H9 (cell line): Measurements from ENCODE around the gene TUBA1A. TPM values are rescaled to one million over a fixed set of nuclear protein-coding genes. Genes with fewer than 3 reads are reported as not detected.

ENCODE experiments used
- DNase-seq: peaks from one replicate; pipeline ENCODE4 v3.0.0-alpha.2; 2017
- H2AFZ ChIP-seq: one replicate; pipeline ENCODE4 v1.6.1; 2013; ENCODE audit warnings: mild to moderate bottlenecking, low read length, control low read depth, moderate library complexity
- H2AK5ac ChIP-seq: 2 replicates; pipeline ENCODE4 v1.6.1; 2013; ENCODE audit warnings: low read length, control low read depth, mixed read lengths; ENCODE audit not compliant: insufficient read length
- H2BK120ac ChIP-seq: one replicate; pipeline ENCODE4 v1.6.1; 2013; ENCODE audit warnings: low read depth, mild to moderate bottlenecking, low read length, control low read depth, inconsistent platforms; ENCODE audit not compliant: poor library complexity, severe bottlenecking
- H2BK12ac ChIP-seq: 2 replicates; pipeline ENCODE4 v1.6.1; 2013; ENCODE audit warnings: low read length, control low read depth, mixed read lengths, low read depth; ENCODE audit not compliant: insufficient read length
- H2BK15ac ChIP-seq: 2 replicates; pipeline ENCODE4 v1.6.1; 2013; ENCODE audit warnings: low read depth, low read length, control low read depth
- H2BK20ac ChIP-seq: one replicate; pipeline ENCODE4 v1.6.1; 2013; ENCODE audit warnings: low read depth, mild to moderate bottlenecking, low read length, control low read depth, inconsistent platforms; ENCODE audit not compliant: poor library complexity, severe bottlenecking
- H2BK5ac ChIP-seq: 2 replicates; pipeline ENCODE4 v1.6.1; 2013; ENCODE audit warnings: low read length, control low read depth, mixed read lengths; ENCODE audit not compliant: insufficient read length
- H3K14ac ChIP-seq: 2 replicates; pipeline ENCODE4 v1.6.1; 2013; ENCODE audit warnings: low read length, control low read depth; ENCODE audit not compliant: insufficient read depth
- H3K18ac ChIP-seq: 2 replicates; pipeline ENCODE4 v1.6.1; 2013; ENCODE audit warnings: low read depth, mild to moderate bottlenecking, mixed read lengths, low read length, control low read depth; ENCODE audit not compliant: insufficient read length
- H3K23ac ChIP-seq: 2 replicates; pipeline ENCODE4 v1.6.1; 2013; ENCODE audit warnings: low read length, control low read depth, mixed read lengths, low read depth; ENCODE audit not compliant: insufficient read length
- H3K23me2 ChIP-seq: 2 replicates; pipeline ENCODE4 v1.6.1; 2013; ENCODE audit warnings: low read depth, mild to moderate bottlenecking, mixed read lengths, low read length, control low read depth; ENCODE audit not compliant: insufficient read length, poor library complexity, severe bottlenecking
- H3K27ac ChIP-seq: 2 replicates; pipeline ENCODE4 v1.5.1; 2013; ENCODE audit warnings: low read length, control low read depth, mixed read lengths, low read depth; ENCODE audit not compliant: insufficient read length
- H3K27me3 ChIP-seq: 2 replicates; pipeline ENCODE4 v1.6.1; 2013; ENCODE audit warnings: low read length, control low read depth, inconsistent platforms; ENCODE audit not compliant: insufficient read depth
- H3K4ac ChIP-seq: 2 replicates; pipeline ENCODE4 v1.6.1; 2013; ENCODE audit warnings: low read depth, mild to moderate bottlenecking, control low read depth, inconsistent platforms, low read length, moderate library complexity
- H3K4me1 ChIP-seq: 2 replicates; pipeline ENCODE4 v1.6.1; 2013; ENCODE audit warnings: low read length, control low read depth, inconsistent platforms; ENCODE audit not compliant: insufficient read depth
- H3K4me2 ChIP-seq: 2 replicates; pipeline ENCODE4 v1.6.1; 2013; ENCODE audit warnings: low read length, control low read depth, mixed read lengths; ENCODE audit not compliant: insufficient read length, insufficient read depth
- H3K56ac ChIP-seq: 2 replicates; pipeline ENCODE4 v1.6.1; 2013; ENCODE audit warnings: low read depth, mild to moderate bottlenecking, mixed read lengths, low read length, control low read depth; ENCODE audit not compliant: insufficient read length
- H3K79me1 ChIP-seq: 2 replicates; pipeline ENCODE4 v1.6.1; 2013; ENCODE audit warnings: low read depth, mild to moderate bottlenecking, moderate library complexity, low read length, control low read depth, inconsistent platforms; ENCODE audit not compliant: insufficient read depth, poor library complexity, severe bottlenecking
- H3K79me2 ChIP-seq: 2 replicates; pipeline ENCODE4 v1.6.1; 2013; ENCODE audit warnings: low read length, control low read depth, inconsistent platforms; ENCODE audit not compliant: insufficient read depth
- H3K9ac ChIP-seq: 2 replicates; pipeline ENCODE4 v1.6.1; 2013; ENCODE audit warnings: low read length, control low read depth, mixed read lengths; ENCODE audit not compliant: insufficient read length; ENCODE audit errors: extremely low read depth
- H3K9me3 ChIP-seq: one replicate; pipeline ENCODE4 v1.6.1; 2013; ENCODE audit warnings: low read depth, low read length, inconsistent platforms; ENCODE audit not compliant: control insufficient read depth
- H3T11ph ChIP-seq: one replicate; pipeline ENCODE4 v1.6.1; 2013; ENCODE audit warnings: mild to moderate bottlenecking, low read length, control low read depth, inconsistent platforms
- H4K20me1 ChIP-seq: one replicate; pipeline ENCODE4 v1.6.1; 2013; ENCODE audit not compliant: control insufficient read depth, insufficient read length, insufficient read depth
- H4K5ac ChIP-seq: 2 replicates; pipeline ENCODE4 v1.6.1; 2013; ENCODE audit warnings: low read depth, mild to moderate bottlenecking, mixed read lengths, low read length, control low read depth; ENCODE audit not compliant: insufficient read length
- H4K8ac ChIP-seq: replicated peaks from 2 replicates; pipeline ENCODE4 v1.6.1; 2013; ENCODE audit warnings: low read length, control low read depth, mixed read lengths, low read depth; ENCODE audit not compliant: insufficient read length
- H4K91ac ChIP-seq: 2 replicates; pipeline ENCODE4 v1.6.1; 2013; ENCODE audit warnings: low read depth, mild to moderate bottlenecking, moderate library complexity, mixed read lengths, low read length, control low read depth; ENCODE audit not compliant: insufficient read length
- H3K27ac Mint-ChIP-seq, 3 experiments: 2 replicates in 2 of 3; 3 replicates in 1 of 3; pipeline ENCODE4 v1.8.0; 2020 to 2021; ENCODE audit warnings: mixed read lengths in 3 of 3, mild to moderate bottlenecking in 1 of 3, moderate library complexity in 1 of 3
- H3K27me3 Mint-ChIP-seq: 2 replicates; pipeline ENCODE4 v1.8.0; 2021; ENCODE audit warnings: low read depth, mild to moderate bottlenecking, moderate library complexity, mixed read lengths
- H3K36me3 Mint-ChIP-seq, 3 experiments: 2 replicates in 2 of 3; 3 replicates in 1 of 3; pipeline ENCODE4 v1.8.0; 2020 to 2021; ENCODE audit warnings: low read depth in 3 of 3, mixed read lengths in 3 of 3; ENCODE audit not compliant: insufficient read depth in 1 of 3
- H3K4me1 Mint-ChIP-seq, 2 experiments: 2 replicates each; pipeline ENCODE4 v1.8.0; 2020; ENCODE audit warnings: mixed read lengths in 2 of 2
- H3K4me3 Mint-ChIP-seq, 2 experiments: 2 replicates in 1 of 2; 3 replicates in 1 of 2; pipeline ENCODE4 v1.8.0; 2020 to 2021; ENCODE audit warnings: mild to moderate bottlenecking in 2 of 2, mixed read lengths in 2 of 2, moderate library complexity in 1 of 2
- H3K9me3 Mint-ChIP-seq, 2 experiments: 2 replicates in 1 of 2; 3 replicates in 1 of 2; pipeline ENCODE4 v1.8.0; 2020; ENCODE audit warnings: mild to moderate bottlenecking in 2 of 2, mixed read lengths in 2 of 2, moderate library complexity in 1 of 2
- CTCF ChIP-seq: fragments of 200-600 bp; sonication (generic); conservative IDR thresholded peaks from 3 replicates; pipeline ENCODE4 v1.8.0; 2021; ENCODE audit warnings: antibody characterized with exemption, mild to moderate bottlenecking
- WGBS: extraction: QIAGEN DNeasy Blood & Tissue Kit; methylation state at CpG from one replicate; pipeline ENCODE4 v1.1.7; 2013; ENCODE audit warnings: missing lambda C conversion rate, low lambda C conversion rate, mixed read lengths; ENCODE audit not compliant: insufficient read length; ENCODE audit errors: extremely low coverage; 5-methylcytosine and 5-hydroxymethylcytosine counted together
- total RNA-seq: library from RNA; stranded (reverse); gene quantifications from 2 replicates; pipeline ENCODE4 v1.2.1, GENCODE V29; 2021

TUBA1A gene
- total RNA-seq, 1 experiment from 2014 or later, result 149 TPM

- peak overlapping the region; percentile 14 for H3K18ac ChIP-seq
- no peaks in the 10 kb centered on the region for H3K27me3 Mint-ChIP-seq
- H3K23me2 ChIP-seq, result no peaks in the 10 kb centered on the region
- H3K4me2 ChIP-seq, result peak overlapping the region; percentile 17
- no peak overlapping the region for H2BK20ac ChIP-seq
- H4K5ac ChIP-seq, result no peak overlapping the region
- peak; percentile 42 for DNase-seq
- no peak overlapping the region for H3K4ac ChIP-seq
- H2BK12ac ChIP-seq, result no peak overlapping the region
- no peaks in the 10 kb centered on the region for H4K20me1 ChIP-seq
- no peaks in the 10 kb centered on the region for H3K79me1 ChIP-seq
- H2AK5ac ChIP-seq, result no peak overlapping the region
- no peak overlapping the region for H3K23ac ChIP-seq
- H2BK120ac ChIP-seq, result no peak overlapping the region
- H2AFZ ChIP-seq, result no peak overlapping the region
- H3K4me3 Mint-ChIP-seq, result peak overlapping the region in 1 of 2 experiments; percentile 48; a peak in 2 of 5 replicates
- no peaks in the 10 kb centered on the region for H3K27me3 ChIP-seq
- WGBS, result no CpG with 5 or more reads among the region's 11 CpGs
- H4K91ac ChIP-seq, result no peak overlapping the region
- peak overlapping the region; percentile 73 for H3T11ph ChIP-seq
- no peak overlapping the region for H3K27ac ChIP-seq
- H3K4me1 Mint-ChIP-seq, result peaks cover 25 to 42% of the 10 kb centered on the region in 2 experiments
- H3K4me1 ChIP-seq, result no peaks in the 10 kb centered on the region; the same call in 1 of the 2 replicates
- H3K36me3 Mint-ChIP-seq, result no peaks in the 10 kb centered on the region
- H2BK5ac ChIP-seq, result no peak overlapping the region
- no peaks in the 10 kb centered on the region for H3K9me3 Mint-ChIP-seq
- no peaks in the 10 kb centered on the region for H3K79me2 ChIP-seq
- no peak overlapping the region for H2BK15ac ChIP-seq
- TF ChIP-seq CTCF, result no peak
- no peak overlapping the region for H4K8ac ChIP-seq
- no peak overlapping the region for H3K14ac ChIP-seq
- no peak overlapping the region for H3K9ac ChIP-seq
- H3K27ac Mint-ChIP-seq, result peak overlapping the region in 2 of 3 experiments; percentile 27 to 71; a peak in 4 of 7 replicates
- no peak overlapping the region for H3K56ac ChIP-seq
- no peaks in the 10 kb centered on the region for H3K9me3 ChIP-seq
Measured at GRCh38 chr12:49198431-49199155, 9.7 kb upstream of the TUBA1A start.
